ENCODE results near the gene ETV3.
"Not testable (repeated sequence)": the region's sequence is repeated elsewhere in the genome, so short reads cannot be mapped to it uniquely, and the experiment has no call there.

- peak in 1 of 2 donors; percentile 28 for TF ChIP-seq CTCF (conservative IDR thresholded peaks at IDR 0.05 in 1 of 2, IDR thresholded peaks at IDR 0.05 in 1 of 2; ENCODE audit: low read depth in 1 of 2, low read length in 2 of 2)
- TF ChIP-seq EZH2 (IDR thresholded peaks at IDR 0.05; ENCODE audit: low read length, missing control alignments), result not testable (repeated sequence)
These were observed 33.8 kb upstream of the ETV3 start for GRCh38 chr1:157171903-157172503.
